Measurements from ENCODE around the gene NUDT1.

DNA sequence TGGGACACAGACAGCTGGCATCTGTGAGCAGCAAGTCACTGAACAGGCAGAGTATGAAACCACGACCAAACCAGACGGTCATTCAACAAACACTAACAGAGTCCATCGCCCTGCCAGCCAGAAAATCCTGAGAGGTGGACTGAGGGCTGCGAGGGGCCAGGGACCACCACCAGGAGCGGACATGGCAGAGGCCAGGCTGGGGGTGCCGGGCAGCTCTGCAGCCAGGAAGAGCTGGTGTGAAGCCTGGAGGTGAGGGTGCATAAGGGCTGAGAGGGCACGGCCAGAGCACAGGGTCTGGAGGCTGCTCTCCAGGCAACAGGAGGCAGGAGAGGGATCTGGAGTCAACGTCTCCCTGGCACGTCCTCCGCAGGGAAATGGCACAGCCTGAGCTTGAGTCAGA, 24.8 kb upstream of the NUDT1 start:
- TF ChIP-seq, protein P1, sequence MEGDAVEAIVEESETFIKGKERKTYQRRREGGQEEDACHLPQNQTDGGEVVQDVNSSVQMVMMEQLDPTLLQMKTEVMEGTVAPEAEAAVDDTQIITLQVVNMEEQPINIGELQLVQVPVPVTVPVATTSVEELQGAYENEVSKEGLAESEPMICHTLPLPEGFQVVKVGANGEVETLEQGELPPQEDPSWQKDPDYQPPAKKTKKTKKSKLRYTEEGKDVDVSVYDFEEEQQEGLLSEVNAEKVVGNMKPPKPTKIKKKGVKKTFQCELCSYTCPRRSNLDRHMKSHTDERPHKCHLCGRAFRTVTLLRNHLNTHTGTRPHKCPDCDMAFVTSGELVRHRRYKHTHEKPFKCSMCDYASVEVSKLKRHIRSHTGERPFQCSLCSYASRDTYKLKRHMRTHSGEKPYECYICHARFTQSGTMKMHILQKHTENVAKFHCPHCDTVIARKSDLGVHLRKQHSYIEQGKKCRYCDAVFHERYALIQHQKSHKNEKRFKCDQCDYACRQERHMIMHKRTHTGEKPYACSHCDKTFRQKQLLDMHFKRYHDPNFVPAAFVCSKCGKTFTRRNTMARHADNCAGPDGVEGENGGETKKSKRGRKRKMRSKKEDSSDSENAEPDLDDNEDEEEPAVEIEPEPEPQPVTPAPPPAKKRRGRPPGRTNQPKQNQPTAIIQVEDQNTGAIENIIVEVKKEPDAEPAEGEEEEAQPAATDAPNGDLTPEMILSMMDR (IDR thresholded peaks at IDR 0.05 in 2 of 3, conservative IDR thresholded peaks at IDR 0.05 in 1 of 3; ENCODE audit: borderline replicate concordance in 1 of 3, insufficient read depth in 1 of 3, low read depth in 2 of 3, low read length in 2 of 3), result no peak
- TF ChIP-seq ZNF274 (IDR thresholded peaks at IDR 0.05; ENCODE audit: low read depth, low read length) (no peak), TCF7L2 (IDR thresholded peaks at IDR 0.05; ENCODE audit: borderline replicate concordance, extremely low read depth, insufficient read depth, insufficient read length) (no peak), POLR2A (IDR thresholded peaks at IDR 0.05; ENCODE audit: borderline replicate concordance, extremely low read depth, insufficient read depth, insufficient read length) (no peak), SP1 (IDR thresholded peaks at IDR 0.05; ENCODE audit: low read depth) (no peak), SIN3A (IDR thresholded peaks at IDR 0.05; ENCODE audit: low read depth) (no peak), EZH2phosphoT487 (IDR thresholded peaks at IDR 0.05; ENCODE audit: borderline replicate concordance) (no peak), ELF1 (IDR thresholded peaks at IDR 0.05; ENCODE audit: borderline replicate concordance, low read depth) (no peak), ZFX (IDR thresholded peaks at IDR 0.05) (no peak)
- TF ChIP-seq, protein P2, sequence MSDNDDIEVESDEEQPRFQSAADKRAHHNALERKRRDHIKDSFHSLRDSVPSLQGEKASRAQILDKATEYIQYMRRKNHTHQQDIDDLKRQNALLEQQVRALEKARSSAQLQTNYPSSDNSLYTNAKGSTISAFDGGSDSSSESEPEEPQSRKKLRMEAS (IDR thresholded peaks at IDR 0.05), result no peak
- TF ChIP-seq, protein P3, sequence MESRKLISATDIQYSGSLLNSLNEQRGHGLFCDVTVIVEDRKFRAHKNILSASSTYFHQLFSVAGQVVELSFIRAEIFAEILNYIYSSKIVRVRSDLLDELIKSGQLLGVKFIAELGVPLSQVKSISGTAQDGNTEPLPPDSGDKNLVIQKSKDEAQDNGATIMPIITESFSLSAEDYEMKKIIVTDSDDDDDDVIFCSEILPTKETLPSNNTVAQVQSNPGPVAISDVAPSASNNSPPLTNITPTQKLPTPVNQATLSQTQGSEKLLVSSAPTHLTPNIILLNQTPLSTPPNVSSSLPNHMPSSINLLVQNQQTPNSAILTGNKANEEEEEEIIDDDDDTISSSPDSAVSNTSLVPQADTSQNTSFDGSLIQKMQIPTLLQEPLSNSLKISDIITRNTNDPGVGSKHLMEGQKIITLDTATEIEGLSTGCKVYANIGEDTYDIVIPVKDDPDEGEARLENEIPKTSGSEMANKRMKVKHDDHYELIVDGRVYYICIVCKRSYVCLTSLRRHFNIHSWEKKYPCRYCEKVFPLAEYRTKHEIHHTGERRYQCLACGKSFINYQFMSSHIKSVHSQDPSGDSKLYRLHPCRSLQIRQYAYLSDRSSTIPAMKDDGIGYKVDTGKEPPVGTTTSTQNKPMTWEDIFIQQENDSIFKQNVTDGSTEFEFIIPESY (IDR thresholded peaks at IDR 0.05; ENCODE audit: extremely low read depth, insufficient replicate concordance, low read length), result no peak
